ENCODE data around the gene ENTPD2.
"Not testable (repeated sequence)": the region's sequence is repeated elsewhere in the genome, so short reads cannot be mapped to it uniquely, and the experiment has no call there.

The ENTPD2 gene

GRCh38 chr9:137063311-137064026 lies 9.6 kb upstream of the ENTPD2 start:
- DNase-seq: no peak

- not testable (repeated sequence) for DNase-seq
Observed at GRCh38 chr9:137062798-137063197, 8.9 kb upstream of the ENTPD2 start.

GRCh38 chr9:137062384-137062783 lies 8.5 kb upstream of the ENTPD2 start:
- DNase-seq: no peak

GRCh38 chr9:137058521-137059234 lies 4.8 kb upstream of the ENTPD2 start:
- no peak for DNase-seq

GRCh38 chr9:137057545-137057944 lies 3.7 kb upstream of the ENTPD2 start:
- DNase-seq: no peak

- no peak for DNase-seq
Observed at GRCh38 chr9:137056739-137057415, 3.0 kb upstream of the ENTPD2 start.

- no peak for DNase-seq
Observed at GRCh38 chr9:137055385-137056364, 1.8 kb upstream of the ENTPD2 start.

GRCh38 chr9:137054932-137055384 lies 1.1 kb upstream of the ENTPD2 start:
- no peak for DNase-seq

GRCh38 chr9:137052998-137053943 lies 590 bp downstream of the ENTPD2 start:
- no peak for DNase-seq

GRCh38 chr9:137052293-137052692 lies 1.6 kb downstream of the ENTPD2 start:
- DNase-seq: no peak

GRCh38 chr9:137051145-137051724 lies 2.6 kb downstream of the ENTPD2 start:
- DNase-seq: no peak

- no peak for DNase-seq
Observed at GRCh38 chr9:137050570-137050969, 3.3 kb downstream of the ENTPD2 start.

GRCh38 chr9:137049544-137050449 lies 4.1 kb downstream of the ENTPD2 start:
- no peak for DNase-seq

GRCh38 chr9:137048655-137049543 lies 5.0 kb downstream of the ENTPD2 start:
- no peak for DNase-seq

- DNase-seq: peak; percentile 53
Observed at GRCh38 chr9:137046088-137046787, 7.6 kb downstream of the ENTPD2 start, which contains the start of gene NPDC1. TSS of gene NPDC1 (minus strand) at chr9:137046177. CDS start at chr9:137045989, 188 bp downstream.

- no peak for DNase-seq
Observed at GRCh38 chr9:137045294-137046087, 8.4 kb downstream of the ENTPD2 start.

All from activated gamma-delta T cell (primary cell).